ENCODE results near the gene ICE2. TPM values are rescaled to one million over a fixed set of nuclear protein-coding genes. Genes with fewer than 3 reads are reported as not detected.

ICE2 gene
- total RNA-seq, 1 donor from 2014 or later: 85.1 TPM

- Mint-ChIP-seq H3K4me1 (ENCODE audit: low read depth) (peaks cover 19% of the 10 kb centered on the region), H3K9me3 (ENCODE audit: low read depth) (peaks cover 2% of the 10 kb centered on the region), H3K27ac (peak overlapping the region; percentile 24), H3K36me3 (ENCODE audit: insufficient read depth) (peaks cover 26% of the 10 kb centered on the region), H3K27me3 (no peaks in the 10 kb centered on the region), H3K4me3 (ENCODE audit: low read depth) (no peak overlapping the region)
- no peak for DNase-seq (ENCODE audit: low spot score, unreplicated experiment)
- TF ChIP-seq, protein P1, sequence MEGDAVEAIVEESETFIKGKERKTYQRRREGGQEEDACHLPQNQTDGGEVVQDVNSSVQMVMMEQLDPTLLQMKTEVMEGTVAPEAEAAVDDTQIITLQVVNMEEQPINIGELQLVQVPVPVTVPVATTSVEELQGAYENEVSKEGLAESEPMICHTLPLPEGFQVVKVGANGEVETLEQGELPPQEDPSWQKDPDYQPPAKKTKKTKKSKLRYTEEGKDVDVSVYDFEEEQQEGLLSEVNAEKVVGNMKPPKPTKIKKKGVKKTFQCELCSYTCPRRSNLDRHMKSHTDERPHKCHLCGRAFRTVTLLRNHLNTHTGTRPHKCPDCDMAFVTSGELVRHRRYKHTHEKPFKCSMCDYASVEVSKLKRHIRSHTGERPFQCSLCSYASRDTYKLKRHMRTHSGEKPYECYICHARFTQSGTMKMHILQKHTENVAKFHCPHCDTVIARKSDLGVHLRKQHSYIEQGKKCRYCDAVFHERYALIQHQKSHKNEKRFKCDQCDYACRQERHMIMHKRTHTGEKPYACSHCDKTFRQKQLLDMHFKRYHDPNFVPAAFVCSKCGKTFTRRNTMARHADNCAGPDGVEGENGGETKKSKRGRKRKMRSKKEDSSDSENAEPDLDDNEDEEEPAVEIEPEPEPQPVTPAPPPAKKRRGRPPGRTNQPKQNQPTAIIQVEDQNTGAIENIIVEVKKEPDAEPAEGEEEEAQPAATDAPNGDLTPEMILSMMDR (IDR thresholded peaks at IDR 0.05; ENCODE audit: unreplicated experiment): no peak
Measured at GRCh38 chr15:60473135-60473534, 5.8 kb downstream of the ICE2 start.

DNA sequence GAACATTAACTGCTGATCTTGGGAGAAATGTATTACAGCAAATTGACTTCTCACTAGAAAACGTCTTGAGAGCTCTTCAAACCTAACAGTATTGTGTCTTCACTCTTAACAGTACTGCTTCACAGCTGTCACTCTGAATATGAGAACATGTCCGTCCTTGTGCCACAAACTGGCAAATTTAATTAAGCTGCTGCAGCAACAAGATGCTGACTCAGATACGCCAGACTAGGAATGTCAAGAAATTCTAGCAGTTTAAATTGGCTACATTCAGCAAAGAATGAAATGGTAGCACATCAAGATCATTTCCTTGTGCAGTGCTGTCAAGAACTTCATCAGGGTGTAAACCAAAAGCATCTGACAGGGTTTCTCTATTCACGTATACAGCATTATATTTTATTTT, 7.6 kb downstream of the ICE2 start:
- TF ChIP-seq, protein P1 (IDR thresholded peaks at IDR 0.05; ENCODE audit: unreplicated experiment): no peak
- peaks cover 31% of the 10 kb centered on the region for H3K36me3 Mint-ChIP-seq (ENCODE audit: insufficient read depth)
- DNase-seq (ENCODE audit: low spot score, unreplicated experiment): no peak
- peaks cover 3% of the 10 kb centered on the region for H3K4me1 Mint-ChIP-seq (ENCODE audit: low read depth)
- peaks cover 2% of the 10 kb centered on the region for H3K9me3 Mint-ChIP-seq (ENCODE audit: low read depth)
- no peaks in the 10 kb centered on the region for H3K27me3 Mint-ChIP-seq
- no peak overlapping the region for H3K27ac Mint-ChIP-seq
- no peak overlapping the region for H3K4me3 Mint-ChIP-seq (ENCODE audit: low read depth)

GRCh38 chr15:60469893-60470641, 8.9 kb downstream of the ICE2 start:
- H3K4me1 Mint-ChIP-seq (ENCODE audit: low read depth): peaks cover 1% of the 10 kb centered on the region
- H3K27me3 Mint-ChIP-seq: no peaks in the 10 kb centered on the region
- H3K36me3 Mint-ChIP-seq (ENCODE audit: insufficient read depth): peaks cover 32% of the 10 kb centered on the region
- H3K4me3 Mint-ChIP-seq (ENCODE audit: low read depth): no peak overlapping the region
- H3K27ac Mint-ChIP-seq: no peak overlapping the region
- peaks cover 2% of the 10 kb centered on the region for H3K9me3 Mint-ChIP-seq (ENCODE audit: low read depth)
- TF ChIP-seq, protein P1 (IDR thresholded peaks at IDR 0.05; ENCODE audit: unreplicated experiment): no peak
- no peak for DNase-seq (ENCODE audit: low spot score, unreplicated experiment)

GRCh38 chr15:60464836-60465630, 13.9 kb downstream of the ICE2 start:
- peaks cover 24% of the 10 kb centered on the region for H3K36me3 Mint-ChIP-seq (ENCODE audit: insufficient read depth)
- H3K4me1 Mint-ChIP-seq (ENCODE audit: low read depth): no peaks in the 10 kb centered on the region

GRCh38 chr15:60462027-60462426, 16.9 kb downstream of the ICE2 start:
- TF ChIP-seq, protein P1 (IDR thresholded peaks at IDR 0.05; ENCODE audit: unreplicated experiment): no peak
- no peak for DNase-seq (ENCODE audit: low spot score, unreplicated experiment)
- Mint-ChIP-seq H3K27me3 (no peaks in the 10 kb centered on the region), H3K27ac (no peak overlapping the region), H3K4me1 (ENCODE audit: low read depth) (no peaks in the 10 kb centered on the region), H3K9me3 (ENCODE audit: low read depth) (no peaks in the 10 kb centered on the region), H3K36me3 (ENCODE audit: insufficient read depth) (peaks cover 10% of the 10 kb centered on the region), H3K4me3 (ENCODE audit: low read depth) (no peak overlapping the region)

More at GRCh38 chr15:60464836-60465630, 13.9 kb downstream of the ICE2 start:
- TF ChIP-seq, protein P1 (IDR thresholded peaks at IDR 0.05; ENCODE audit: unreplicated experiment): no peak
- Mint-ChIP-seq H3K9me3 (ENCODE audit: low read depth) (peaks cover 2% of the 10 kb centered on the region), H3K27me3 (no peaks in the 10 kb centered on the region), H3K4me3 (ENCODE audit: low read depth) (no peak overlapping the region), H3K27ac (no peak overlapping the region)
- no peak for DNase-seq (ENCODE audit: low spot score, unreplicated experiment)

Measured in progenitor cell of endocrine pancreas (in vitro differentiated cells).